ENCODE results near the gene NPAS3. TPM values are rescaled to one million over a fixed set of nuclear protein-coding genes. Genes with fewer than 3 reads are reported as not detected.

NPAS3 gene
- total RNA-seq, 2 experiments from 2014 or later, result not detected

GRCh38 chr14:32920696-32921276 lies 17.9 kb upstream of the NPAS3 start:
- ChIA-PET POLR2A (no interaction called here), CTCF (no interaction called here)
- Mint-ChIP-seq H3K27me3 (no peaks in the 10 kb centered on the region), H3K9me3 (peaks cover 2% of the 10 kb centered on the region), H3K4me3 (no peak overlapping the region), H3K36me3 (ENCODE audit: low read depth) (no peaks in the 10 kb centered on the region), H3K4me1 (ENCODE audit: low read depth) (no peaks in the 10 kb centered on the region), H3K27ac (no peak overlapping the region)
- TF ChIP-seq, protein P1, sequence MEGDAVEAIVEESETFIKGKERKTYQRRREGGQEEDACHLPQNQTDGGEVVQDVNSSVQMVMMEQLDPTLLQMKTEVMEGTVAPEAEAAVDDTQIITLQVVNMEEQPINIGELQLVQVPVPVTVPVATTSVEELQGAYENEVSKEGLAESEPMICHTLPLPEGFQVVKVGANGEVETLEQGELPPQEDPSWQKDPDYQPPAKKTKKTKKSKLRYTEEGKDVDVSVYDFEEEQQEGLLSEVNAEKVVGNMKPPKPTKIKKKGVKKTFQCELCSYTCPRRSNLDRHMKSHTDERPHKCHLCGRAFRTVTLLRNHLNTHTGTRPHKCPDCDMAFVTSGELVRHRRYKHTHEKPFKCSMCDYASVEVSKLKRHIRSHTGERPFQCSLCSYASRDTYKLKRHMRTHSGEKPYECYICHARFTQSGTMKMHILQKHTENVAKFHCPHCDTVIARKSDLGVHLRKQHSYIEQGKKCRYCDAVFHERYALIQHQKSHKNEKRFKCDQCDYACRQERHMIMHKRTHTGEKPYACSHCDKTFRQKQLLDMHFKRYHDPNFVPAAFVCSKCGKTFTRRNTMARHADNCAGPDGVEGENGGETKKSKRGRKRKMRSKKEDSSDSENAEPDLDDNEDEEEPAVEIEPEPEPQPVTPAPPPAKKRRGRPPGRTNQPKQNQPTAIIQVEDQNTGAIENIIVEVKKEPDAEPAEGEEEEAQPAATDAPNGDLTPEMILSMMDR (IDR thresholded peaks at IDR 0.05), result no peak
- DNase-seq, result no peak
- intact Hi-C loops (cut with micrococcal nuclease), result loop anchor here (2.0 kb wide), 1 partner anchor 50 kb away; no protein-coding TSS in a partner anchor
- no peak for ATAC-seq

- intact Hi-C loops (cut with micrococcal nuclease), result no loop called here
Measured at GRCh38 chr14:32925439-32925838, 13.2 kb upstream of the NPAS3 start.

DNA sequence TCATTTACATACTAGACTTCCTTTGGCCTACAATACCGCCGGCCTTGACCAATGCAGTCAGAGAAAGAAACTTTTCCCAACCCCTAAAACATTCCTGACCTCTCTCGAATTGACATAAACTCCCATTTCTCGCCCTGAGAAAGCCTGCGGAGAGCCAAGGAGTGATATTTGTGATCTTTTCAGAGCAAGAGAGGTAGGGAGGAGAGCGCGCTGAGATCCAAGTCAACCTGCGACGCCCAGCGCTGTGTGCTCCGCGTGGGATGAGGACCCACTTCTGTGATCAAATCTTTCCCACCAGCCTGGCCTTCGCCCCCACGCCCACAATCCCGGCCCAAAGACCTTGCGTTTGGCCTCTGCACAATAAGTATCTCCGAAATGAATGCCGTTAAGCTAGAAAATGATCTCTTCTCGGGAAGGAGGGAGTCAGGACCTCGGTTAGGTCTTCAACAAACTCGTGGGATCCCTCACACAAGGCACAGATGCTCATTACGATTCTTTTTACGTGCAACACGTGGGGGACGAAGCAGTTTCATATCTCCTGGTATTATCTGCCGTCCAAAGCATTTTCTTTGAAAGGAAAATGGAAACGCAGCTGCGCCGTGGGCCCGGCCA lies 6.3 kb upstream of the NPAS3 start:
- Mint-ChIP-seq H3K4me3 (no peak overlapping the region), H3K27me3 (peaks cover 56% of the 10 kb centered on the region), H3K27ac (no peak overlapping the region), H3K9me3 (no peaks in the 10 kb centered on the region), H3K36me3 (ENCODE audit: low read depth) (no peaks in the 10 kb centered on the region), H3K4me1 (ENCODE audit: low read depth) (peaks cover 4% of the 10 kb centered on the region)
- ATAC-seq (no peak), DNase-seq (no peak)
- intact Hi-C loops (cut with micrococcal nuclease), result no loop called here
- TF ChIP-seq, protein P1 (IDR thresholded peaks at IDR 0.05), result no peak
- POLR2A ChIA-PET, result no interaction called here
- CTCF ChIA-PET, result no interaction called here

More at GRCh38 chr14:32925439-32925838, 13.2 kb upstream of the NPAS3 start:
- Mint-ChIP-seq H3K27me3 (peaks cover 7% of the 10 kb centered on the region), H3K4me1 (ENCODE audit: low read depth) (no peaks in the 10 kb centered on the region), H3K27ac (no peak overlapping the region), H3K36me3 (ENCODE audit: low read depth) (no peaks in the 10 kb centered on the region), H3K9me3 (peaks cover 4% of the 10 kb centered on the region), H3K4me3 (no peak overlapping the region)
- ATAC-seq, result no peak
- TF ChIP-seq, protein P1 (IDR thresholded peaks at IDR 0.05), result no peak
- no peak for DNase-seq
- POLR2A ChIA-PET, result no interaction called here
- CTCF ChIA-PET, result no interaction called here

- Mint-ChIP-seq H3K36me3 (ENCODE audit: low read depth) (no peaks in the 10 kb centered on the region), H3K27me3 (peaks cover 61% of the 10 kb centered on the region), H3K4me1 (ENCODE audit: low read depth) (peaks cover 4% of the 10 kb centered on the region), H3K27ac (no peak overlapping the region), H3K9me3 (no peaks in the 10 kb centered on the region), H3K4me3 (no peak overlapping the region)
- CTCF ChIA-PET, result no interaction called here
- POLR2A ChIA-PET, result no interaction called here
- intact Hi-C loops (cut with micrococcal nuclease), result no loop called here
- ATAC-seq, result no peak
- DNase-seq, result no peak
- TF ChIP-seq, protein P1 (IDR thresholded peaks at IDR 0.05), result no peak
Measured at GRCh38 chr14:32932914-32933628, 5.6 kb upstream of the NPAS3 start.

DNA sequence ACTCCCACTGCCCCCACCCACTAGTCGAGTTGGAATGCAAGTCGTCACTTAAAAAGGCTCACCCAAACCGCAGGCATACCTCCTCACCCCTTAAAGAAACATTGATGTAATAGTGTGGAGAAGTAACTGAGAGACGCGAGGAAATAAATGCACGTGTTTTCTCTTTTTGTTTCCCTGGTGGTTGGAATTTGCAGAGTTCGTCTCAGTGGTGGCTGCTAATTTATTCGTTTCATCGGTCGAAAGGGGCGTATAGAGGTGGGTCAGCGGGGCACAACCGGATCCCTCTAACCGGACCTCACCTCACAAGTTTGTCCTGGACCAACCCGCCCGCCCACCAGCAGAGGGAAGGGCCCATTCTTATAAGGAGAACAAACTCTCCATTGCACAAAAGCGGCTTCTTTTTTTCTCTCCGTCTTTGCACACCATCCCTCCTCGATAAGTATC lies 5.0 kb upstream of the NPAS3 start:
- H3K4me3 Mint-ChIP-seq, result no peak overlapping the region
- H3K27me3 Mint-ChIP-seq, result peaks cover 64% of the 10 kb centered on the region
- intact Hi-C loops (cut with micrococcal nuclease), result no loop called here
- ATAC-seq (no peak), DNase-seq (no peak)
- H3K27ac Mint-ChIP-seq, result no peak overlapping the region
- ChIA-PET POLR2A (no interaction called here), CTCF (no interaction called here)
- TF ChIP-seq, protein P1 (IDR thresholded peaks at IDR 0.05), result no peak
- no peaks in the 10 kb centered on the region for H3K36me3 Mint-ChIP-seq (ENCODE audit: low read depth)
- H3K9me3 Mint-ChIP-seq, result no peaks in the 10 kb centered on the region
- peaks cover 8% of the 10 kb centered on the region for H3K4me1 Mint-ChIP-seq (ENCODE audit: low read depth)

Data from activated CD8-positive, alpha-beta T cell treated with anti-CD3 and anti-CD28 coated beads for 36 hours (primary cell).